ENCODE measurements around the gene PXK.
"Not testable (repeated sequence)": the region's sequence is repeated elsewhere in the genome, so short reads cannot be mapped to it uniquely, and the experiment has no call there.

Gene PXK

DNA sequence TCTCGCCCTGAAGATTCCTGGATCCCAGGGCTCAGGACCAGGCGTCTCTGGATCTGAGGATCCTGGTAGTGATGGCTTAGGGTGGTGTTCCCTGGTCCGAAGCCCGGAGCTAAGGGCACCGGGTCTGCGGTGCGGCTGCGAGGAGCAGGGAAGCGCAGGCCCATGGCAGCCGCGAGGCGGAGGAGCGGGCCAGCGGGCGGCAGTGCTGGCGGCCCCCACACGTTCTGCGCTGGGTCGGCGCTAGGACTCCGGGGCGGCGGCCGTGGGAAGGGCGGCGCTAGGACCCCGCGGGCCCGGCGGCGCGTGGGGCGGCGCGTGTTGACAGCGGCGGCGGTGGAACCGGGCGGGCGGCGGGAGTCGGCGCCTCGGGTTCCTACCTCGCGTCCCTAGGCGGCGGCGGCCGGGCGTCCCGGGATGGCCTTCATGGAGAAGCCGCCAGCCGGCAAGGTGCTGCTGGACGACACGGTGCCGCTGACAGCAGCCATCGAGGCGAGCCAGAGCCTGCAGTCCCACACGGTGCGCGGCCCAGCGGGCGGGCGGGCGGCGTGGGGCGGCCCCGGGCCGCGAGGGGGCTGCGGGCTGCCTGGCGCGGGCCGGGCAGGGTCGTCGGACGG is at the start of gene PXK:
PXK (plus strand) TSS at position 318 of the 614 bp plus-strand sequence; CDS start at position 415, 97 bp downstream.
- peak; percentile 73 to 77 for DNase-seq (ENCODE audit: low read depth in 2 of 2)

GRCh38 chr3:58285334-58285733 is 47.4 kb upstream of the PXK start:
- no peak for DNase-seq (ENCODE audit: low read depth in 2 of 2)

DNA sequence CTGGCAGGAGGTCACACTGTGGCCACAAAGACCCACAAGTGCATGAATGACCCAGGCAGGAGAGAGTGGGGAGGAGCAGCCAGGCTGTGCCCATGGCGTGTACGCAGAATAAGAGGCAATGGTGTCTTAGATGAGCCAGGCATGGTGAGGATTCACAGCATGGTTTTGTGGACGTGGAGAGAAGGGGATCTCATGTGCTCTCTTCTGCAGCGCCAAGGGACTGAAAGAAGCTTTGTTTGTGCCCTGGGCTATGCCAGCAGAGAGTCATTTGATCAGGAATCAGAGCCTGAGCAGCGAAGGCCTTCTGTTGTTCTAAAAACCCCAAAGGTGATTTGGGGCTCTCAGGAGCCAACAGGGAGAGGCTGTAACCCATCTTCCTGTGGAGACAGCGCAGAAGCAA is 45.3 kb upstream of the PXK start:
- no peak for DNase-seq (ENCODE audit: low read depth in 2 of 2)

DNA sequence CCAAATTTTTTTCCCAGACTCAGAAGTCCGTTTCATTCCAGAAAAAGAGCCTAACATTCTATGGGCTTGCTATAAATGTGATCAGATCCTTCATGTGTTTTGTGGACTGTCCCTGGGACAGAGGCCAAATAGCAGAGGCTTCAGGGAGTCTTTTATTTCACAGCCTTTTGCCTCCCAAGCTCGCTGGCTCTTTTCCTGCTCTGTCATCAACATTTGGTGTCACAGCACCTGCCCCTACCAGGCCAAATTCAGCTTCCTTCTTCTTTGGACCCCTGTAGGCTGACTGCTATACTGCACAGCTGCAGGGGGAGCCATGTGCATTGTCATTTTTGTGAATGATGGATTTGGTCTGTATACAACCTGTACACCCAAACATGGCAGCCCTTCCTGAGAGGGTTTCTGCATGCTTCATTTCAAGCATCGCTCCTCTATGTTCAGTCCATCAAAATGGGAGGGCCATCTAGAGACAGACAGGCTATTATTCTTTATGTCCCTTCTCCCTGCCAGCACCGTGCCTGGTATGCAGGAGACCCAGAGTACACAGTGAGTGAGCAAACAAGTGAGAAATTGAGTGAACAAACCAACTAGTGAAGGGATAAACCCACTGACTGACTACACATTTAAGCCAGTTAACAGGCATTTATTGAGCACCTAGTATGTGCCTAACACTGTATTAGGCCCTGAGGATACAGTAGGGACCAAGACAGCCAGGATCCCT is 44.5 kb upstream of the PXK start:
- no peak for DNase-seq (ENCODE audit: low read depth in 2 of 2)

DNA sequence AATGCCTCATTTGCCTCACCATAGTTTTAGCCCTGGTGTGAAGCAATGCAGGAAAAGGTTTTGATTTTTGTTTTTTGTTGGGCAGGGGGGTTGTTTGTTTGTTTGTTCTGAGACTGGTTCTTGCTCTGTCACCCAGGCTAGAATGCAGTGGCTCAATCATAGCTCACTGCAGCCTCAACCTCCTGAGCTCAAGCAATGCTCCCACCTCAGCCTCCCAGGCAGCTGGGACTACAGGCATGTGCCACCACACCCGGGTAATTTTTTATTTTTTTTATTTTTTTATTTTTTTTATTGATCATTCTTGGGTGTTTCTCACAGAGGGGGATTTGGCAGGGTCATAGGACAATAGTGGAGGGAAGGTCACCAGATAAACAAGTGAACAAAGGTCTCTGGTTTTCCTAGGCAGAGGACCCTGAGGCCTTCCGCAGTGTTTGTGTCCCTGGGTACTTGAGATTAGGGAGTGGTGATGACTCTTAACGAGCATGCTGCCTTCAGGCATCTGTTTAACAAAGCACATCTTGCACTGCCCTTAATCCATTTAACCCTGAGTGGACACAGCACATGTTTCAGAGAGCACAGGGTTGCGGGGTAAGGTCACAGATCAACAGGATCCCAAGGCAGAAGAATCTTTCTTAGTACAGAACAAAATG is 43.6 kb upstream of the PXK start:
- not testable (repeated sequence) for DNase-seq (ENCODE audit: low read depth in 2 of 2)

DNA sequence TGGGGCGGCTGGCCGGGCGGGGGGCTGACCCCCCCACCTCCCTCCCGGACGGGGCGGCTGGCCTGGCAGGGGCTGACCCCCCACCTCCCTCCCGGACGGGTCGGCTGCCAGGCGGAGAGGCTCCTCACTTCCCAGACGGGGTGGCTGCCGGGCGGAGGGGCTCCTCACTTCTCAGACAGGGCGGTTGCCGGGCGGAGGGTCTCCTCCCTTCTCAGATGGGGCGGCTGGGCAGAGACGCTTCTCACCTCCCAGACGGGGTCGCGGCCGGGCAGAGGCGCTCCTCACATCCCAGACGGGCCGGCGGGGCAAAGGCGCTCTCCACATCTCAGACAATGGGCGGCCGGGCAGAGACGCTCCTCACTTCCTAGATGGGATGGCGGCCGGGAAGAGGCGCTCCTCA is 42.2 kb upstream of the PXK start:
- DNase-seq (ENCODE audit: low read depth in 2 of 2), result not testable (repeated sequence)

- no peak for DNase-seq (ENCODE audit: low read depth in 2 of 2)
Observed at GRCh38 chr3:58291671-58292338, 40.9 kb upstream of the PXK start.

GRCh38 chr3:58292866-58293265 is 39.8 kb upstream of the PXK start:
- no peak for DNase-seq (ENCODE audit: low read depth in 2 of 2)

DNA sequence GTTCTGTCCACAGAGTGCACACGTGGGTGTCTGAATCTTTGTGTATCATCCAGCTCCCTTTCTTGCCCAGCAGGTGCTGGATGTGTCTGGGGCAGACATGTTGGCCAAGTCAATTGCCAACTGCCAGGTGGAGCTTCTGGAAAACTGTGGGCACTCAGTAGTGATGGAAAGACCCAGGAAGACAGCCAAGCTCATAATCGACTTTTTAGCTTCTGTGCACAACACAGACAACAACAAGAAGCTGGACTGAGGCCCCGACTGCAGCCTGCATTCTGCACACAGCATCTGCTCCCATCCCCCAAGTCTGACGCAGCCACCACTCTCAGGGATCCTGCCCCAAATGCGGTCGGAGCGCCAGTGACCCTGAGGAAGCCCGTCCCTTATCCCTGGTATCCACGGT is 39.2 kb upstream of the PXK start:
- no peak for DNase-seq (ENCODE audit: low read depth in 2 of 2)

DNA sequence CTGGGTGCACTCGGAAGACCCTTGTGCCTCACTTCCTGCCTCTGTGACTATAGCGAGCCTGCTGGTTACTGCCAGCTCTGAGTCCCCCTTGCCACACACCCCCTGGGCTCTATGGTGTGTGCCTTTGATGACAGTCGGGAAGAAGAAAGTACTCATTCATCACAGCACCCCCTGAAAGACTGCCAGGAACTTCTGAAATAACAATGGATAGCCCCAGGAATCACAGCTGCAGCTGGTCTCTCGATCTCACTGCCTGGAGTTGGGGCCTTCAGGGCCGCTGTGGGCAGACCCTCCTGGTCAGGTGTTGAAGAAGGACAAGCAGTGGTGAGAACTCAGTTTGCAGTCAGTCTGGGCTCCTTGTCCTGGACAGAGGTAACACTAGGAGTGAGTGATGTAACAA is 36.4 kb upstream of the PXK start:
- DNase-seq (ENCODE audit: low read depth in 2 of 2), result no peak

DNA sequence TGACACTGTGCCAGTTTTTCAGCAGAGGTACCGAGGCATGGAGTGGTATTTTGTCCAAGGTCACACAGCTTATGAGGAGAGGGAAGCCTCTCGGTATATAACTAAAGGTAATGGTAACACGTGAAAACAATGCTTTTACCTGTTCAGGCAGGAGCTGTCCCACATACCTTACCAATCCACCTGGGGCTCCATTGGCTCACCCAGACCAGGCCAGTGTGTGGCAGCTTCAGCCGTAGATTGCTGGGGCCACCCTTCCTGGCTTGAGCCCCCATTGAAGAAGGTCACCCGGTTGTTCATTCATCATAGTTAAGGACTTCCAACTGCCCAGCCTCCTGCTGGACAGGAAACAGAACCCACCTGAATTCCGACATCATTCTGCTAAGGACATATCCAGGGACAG is 35.8 kb upstream of the PXK start:
- DNase-seq (ENCODE audit: low read depth in 2 of 2), result no peak

- no peak for DNase-seq (ENCODE audit: low read depth in 2 of 2)
Observed at GRCh38 chr3:58298190-58298589, 34.5 kb upstream of the PXK start.

DNA sequence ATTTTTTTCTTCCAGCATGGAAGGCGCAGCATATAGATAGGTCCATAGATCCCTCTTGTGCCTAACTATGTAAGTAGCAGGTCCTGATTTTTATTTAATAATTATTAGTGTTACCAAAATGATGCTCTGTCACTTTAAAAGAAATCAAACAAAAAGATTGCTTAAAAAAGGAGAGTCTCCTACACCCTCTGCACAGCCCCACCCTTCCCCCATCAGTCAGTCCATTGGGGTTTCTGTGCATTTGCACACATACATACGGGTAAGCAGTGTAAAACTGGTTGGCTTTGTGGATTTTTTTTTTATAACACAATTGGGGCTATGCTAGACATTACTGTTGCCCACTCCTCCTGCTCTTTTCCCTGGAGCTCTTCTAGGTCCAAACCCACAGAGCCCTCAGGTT is 33.6 kb upstream of the PXK start:
- DNase-seq (ENCODE audit: low read depth in 2 of 2), result no peak

DNA sequence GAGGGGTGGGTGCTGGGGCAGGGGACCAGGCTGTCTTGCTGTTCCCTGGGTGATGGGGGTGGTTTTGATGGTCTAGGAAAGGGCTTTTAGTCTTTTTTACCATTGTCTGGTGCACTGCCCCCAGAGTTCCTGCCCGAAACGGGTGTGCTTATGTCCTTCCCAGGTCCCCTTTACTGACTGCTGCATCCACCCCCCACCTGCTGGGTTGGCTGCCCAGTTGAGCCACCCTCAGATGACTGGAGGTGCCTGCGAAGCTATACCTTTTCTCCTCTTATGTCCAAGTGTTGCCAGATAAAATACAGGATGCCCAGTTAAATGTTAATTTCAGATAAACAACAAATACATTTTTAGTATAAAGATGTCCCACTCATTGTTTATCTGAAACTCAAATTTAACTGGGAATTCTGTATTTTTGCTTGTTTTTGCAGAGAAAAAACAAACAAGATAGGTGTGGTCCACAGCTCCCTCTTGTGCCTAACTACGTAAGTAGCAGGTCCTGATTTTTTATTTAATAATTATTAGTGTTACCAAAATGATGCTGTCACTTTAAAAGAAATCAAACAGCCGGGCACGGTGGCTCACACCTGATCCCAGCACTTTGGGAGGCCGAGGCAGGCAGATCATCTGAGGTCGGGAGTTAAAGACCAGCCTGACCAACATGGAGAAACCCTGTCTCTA is 32.7 kb upstream of the PXK start:
- DNase-seq (ENCODE audit: low read depth in 2 of 2), result no peak

- DNase-seq (ENCODE audit: low read depth in 2 of 2), result peak; percentile 97
Observed at GRCh38 chr3:58305882-58306711, 26.6 kb upstream of the PXK start, which contains the start of the genes HTD2 and RPP14. Gene HTD2 (plus strand): TSS chr3:58306520. CDS start chr3:58317614, 11,094 bp downstream. Gene RPP14 (plus strand): TSS chr3:58306245. CDS start chr3:58310330, 4,085 bp downstream.

DNA sequence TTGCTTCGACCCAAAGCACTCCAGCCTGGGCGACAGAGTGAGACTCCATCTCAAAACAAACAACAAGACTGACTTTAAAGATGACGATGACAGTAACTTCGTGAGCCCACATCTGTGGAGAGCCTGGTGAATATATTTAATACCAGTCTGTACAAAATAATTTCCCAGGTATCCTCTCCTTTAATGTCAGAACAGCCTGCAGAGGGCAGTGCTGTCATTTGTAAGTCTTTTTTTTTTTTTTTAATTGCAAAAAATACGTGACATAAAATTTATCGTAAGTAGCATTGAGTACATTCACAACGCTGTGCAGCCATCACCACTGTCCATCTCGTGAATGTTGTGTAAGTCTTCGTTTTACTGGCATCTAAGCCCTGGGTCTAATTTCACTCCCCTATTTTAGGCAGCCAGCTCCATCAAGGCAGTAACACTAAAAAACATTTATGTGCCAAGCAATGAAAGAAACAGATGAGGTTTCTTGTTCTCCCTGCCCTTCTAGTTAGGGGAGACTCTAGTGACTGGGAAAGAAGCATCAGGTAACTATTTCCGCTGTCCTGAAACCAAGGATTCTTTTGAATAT is 25.0 kb upstream of the PXK start:
- no peak for DNase-seq (ENCODE audit: low read depth in 2 of 2)

- DNase-seq (ENCODE audit: low read depth in 2 of 2), result no peak
Observed at GRCh38 chr3:58308728-58309127, 24.0 kb upstream of the PXK start.

- DNase-seq (ENCODE audit: low read depth in 2 of 2), result no peak
Observed at GRCh38 chr3:58317811-58318210, 14.9 kb upstream of the PXK start.

DNA sequence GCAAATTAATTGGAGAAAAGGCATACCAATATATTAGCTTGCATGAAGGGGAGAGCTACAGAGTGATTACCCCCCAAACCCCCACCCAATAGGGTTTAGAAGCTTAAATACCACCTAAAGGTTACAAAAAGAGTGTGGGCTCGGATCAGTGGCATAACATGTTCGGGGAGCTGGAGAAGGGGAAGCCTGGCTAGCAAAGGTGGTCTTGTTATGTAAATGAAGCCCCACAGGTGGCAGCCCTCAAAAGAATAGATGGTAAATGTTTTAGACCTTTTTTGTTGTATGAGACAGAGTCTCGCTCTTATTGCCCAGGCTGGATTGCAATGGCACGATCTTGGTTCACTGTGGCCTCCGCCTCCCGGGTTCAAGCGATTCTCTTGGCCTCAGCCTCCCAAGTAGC is 10.9 kb upstream of the PXK start:
- no peak for DNase-seq (ENCODE audit: low read depth in 2 of 2)

DNA sequence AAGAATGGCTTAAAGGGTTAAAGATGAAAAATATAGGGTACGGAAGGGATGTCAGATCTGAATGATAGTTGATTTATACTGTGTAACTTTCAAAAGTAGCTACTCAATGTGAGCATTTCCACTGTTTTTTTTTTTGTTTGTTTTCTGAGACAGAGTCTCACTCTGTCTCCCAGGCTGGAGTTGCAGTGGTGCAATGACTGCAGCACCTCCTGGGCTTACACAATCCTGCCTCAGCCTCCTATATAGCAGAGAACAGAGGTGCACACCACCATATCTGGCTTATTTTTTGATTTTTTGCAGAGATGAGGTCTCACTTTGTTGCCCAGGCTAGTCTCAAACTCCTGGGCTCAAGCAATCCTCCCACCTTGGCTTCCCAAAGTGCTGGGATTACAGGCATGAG is 9.9 kb upstream of the PXK start:
- no peak for DNase-seq (ENCODE audit: low read depth in 2 of 2)

All from stimulated activated CD8-positive, alpha-beta memory T cell treated with anti-CD3 and anti-CD28 coated beads, Interleukin-15, amount 100 ng/mL, for 48 hours (primary cell).